Amygdala (tissue), 56 donors: ENCODE data around the gene MLH3.

ENCODE experiments used
- DNase-seq, 56 donors: peaks; one replicate each; lab custom pipeline; 2025; lab: John Stamatoyannopoulos, UW

MLH3 gene

GRCh38 chr14:74974364-74975058 lies 76.8 kb downstream of the MLH3 start:
- DNase-seq = no peak

GRCh38 chr14:74973905-74974363 lies 77.3 kb downstream of the MLH3 start:
- DNase-seq = no peak

GRCh38 chr14:74973003-74973653 lies 78.1 kb downstream of the MLH3 start:
- peak in 1 of 56 donors; percentile 9 for DNase-seq

GRCh38 chr14:74968811-74969210 lies 82.5 kb downstream of the MLH3 start:
- no peak for DNase-seq

- DNase-seq = no peak
These were observed 85.6 kb downstream of the MLH3 start for GRCh38 chr14:74965486-74966153.

- no peak for DNase-seq
These were observed 86.3 kb downstream of the MLH3 start for GRCh38 chr14:74964787-74965485.
